Keratinocyte (primary cell): ENCODE data around the gene CCL22. TPM values are rescaled to one million over a fixed set of nuclear protein-coding genes. Genes with fewer than 3 reads are reported as not detected.

Source experiments
- DNase-seq: peaks from one replicate; pipeline ENCODE4 v3.0.0-alpha.2; 2011; ENCODE audit warnings: low read depth, missing footprints, low spot score
- FAIRE-seq: peaks from 2 replicates; lab custom pipeline; 2011; peaks lifted over from hg19 to GRCh38; lab: Jason Lieb, UNC
- H2AFZ ChIP-seq: 2 replicates; pipeline ENCODE4 v1.6.0; 2012; ENCODE audit warnings: low read length, control low read depth, inconsistent platforms; ENCODE audit not compliant: control insufficient read depth
- H3K27ac ChIP-seq: 2 replicates; pipeline ENCODE4 v1.5.1; 2011; ENCODE audit warnings: low read length; ENCODE audit not compliant: control insufficient read depth, insufficient read depth
- H3K27me3 ChIP-seq: 3 replicates; pipeline ENCODE4 v1.6.0; 2011; ENCODE audit warnings: low read length; ENCODE audit not compliant: control insufficient read depth, insufficient read depth; ENCODE audit errors: extremely low read depth
- H3K36me3 ChIP-seq, 2 experiments: 2 replicates in 1 of 2; 3 replicates in 1 of 2; pipeline ENCODE4 v1.5.1; 2011; ENCODE audit warnings: low read length in 2 of 2, mild to moderate bottlenecking in 1 of 2; ENCODE audit not compliant: control insufficient read depth in 2 of 2, insufficient read depth in 2 of 2; ENCODE audit errors: extremely low read depth in 1 of 2
- H3K4me1 ChIP-seq: 3 replicates; pipeline ENCODE4 v1.5.1; 2011; ENCODE audit warnings: low read length; ENCODE audit not compliant: control insufficient read depth, insufficient read depth; ENCODE audit errors: extremely low read depth
- H3K4me2 ChIP-seq: 3 replicates; pipeline ENCODE4 v1.6.0; 2011; ENCODE audit warnings: low read depth, low read length; ENCODE audit not compliant: control insufficient read depth, insufficient read depth; ENCODE audit errors: extremely low read depth
- H3K4me3 ChIP-seq, 3 experiments: fragments of 200-600 bp in 1 of 3; sonication (generic) in 1 of 3; 2 replicates in 2 of 3; 3 replicates in 1 of 3; pipeline ENCODE4 v1.5.1; 2011 to 2016; ENCODE audit warnings: low read length in 3 of 3, mild to moderate bottlenecking in 3 of 3, control low read depth in 2 of 3, inconsistent platforms in 1 of 3, low read depth in 1 of 3, mixed read lengths in 1 of 3, mixed run types in 1 of 3, moderate library complexity in 1 of 3; ENCODE audit not compliant: control insufficient read depth in 2 of 3, insufficient read depth in 2 of 3; ENCODE audit errors: extremely low read depth in 1 of 3
- H3K79me2 ChIP-seq: 2 replicates; pipeline ENCODE4 v1.6.0; 2012; ENCODE audit warnings: low read length; ENCODE audit not compliant: control insufficient read depth, insufficient read depth
- H3K9ac ChIP-seq: 3 replicates; pipeline ENCODE4 v1.6.0; 2011; ENCODE audit warnings: low read length; ENCODE audit not compliant: control insufficient read depth, insufficient read depth; ENCODE audit errors: extremely low read depth
- H3K9me1 ChIP-seq: 3 replicates; pipeline ENCODE4 v1.6.0; 2011; ENCODE audit warnings: low read length; ENCODE audit not compliant: control insufficient read depth, insufficient read depth; ENCODE audit errors: extremely low read depth
- H3K9me3 ChIP-seq: 2 replicates; pipeline ENCODE4 v1.5.1; 2012; ENCODE audit warnings: low read depth, low read length; ENCODE audit not compliant: control insufficient read depth
- H4K20me1 ChIP-seq: 3 replicates; pipeline ENCODE4 v1.6.0; 2011; ENCODE audit warnings: low read length; ENCODE audit not compliant: control insufficient read depth, insufficient read depth; ENCODE audit errors: extremely low read depth
- EZH2 ChIP-seq: IDR thresholded peaks from one replicate; pipeline ENCODE4 v1.6.1; 2012; ENCODE audit warnings: inconsistent platforms, mild to moderate bottlenecking, low read length, moderate library complexity
- dilution Hi-C: fragments of 300-500 bp; cut with MboI; formaldehyde crosslinking; loops from one replicate; pipeline ENCODE4 v1.7.0; 2020; ENCODE audit warnings: low sequenced_read_pairs; ENCODE audit not compliant: extremely low pct_ligation_motif_present
- polyA plus RNA-seq, 5 experiments: library from polyadenylated mRNA; depleted of rRNA in 3 of 5; stranded (reverse) in 3 of 5; stranded (forward) in 1 of 5; unstranded in 1 of 5; fragments of >200 nt; gene quantifications; 1 replicate in 1 of 5; 2 replicates in 3 of 5; 3 replicates in 1 of 5; pipeline versions ENCODE4 v1.2.1 to v1.2.3, GENCODE V29; 2011 to 2012; ENCODE audit warnings: missing spikeins in 2 of 5, low read depth in 1 of 5, low replicate concordance in 1 of 5
- TF ChIP-seq, protein P1 (sequence below), 3 experiments: IDR thresholded peaks in 1 of 3; conservative IDR thresholded peaks in 1 of 3; optimal IDR thresholded peaks in 1 of 3; 2 replicates in 2 of 3; 3 replicates in 1 of 3; pipeline versions ENCODE3 to v1.5.1; 2011; ENCODE audit warnings: low read length in 3 of 3, mild to moderate bottlenecking in 3 of 3, moderate library complexity in 2 of 3, control low read depth in 1 of 3, inconsistent platforms in 1 of 3; ENCODE audit not compliant: insufficient read depth in 2 of 3; ENCODE audit errors: extremely low read depth in 1 of 3

Gene CCL22
- polyA plus RNA-seq, 1 donor (not counting 4 experiments of a cell fraction or from before 2014, with no cell fraction given), result not detected

DNA sequence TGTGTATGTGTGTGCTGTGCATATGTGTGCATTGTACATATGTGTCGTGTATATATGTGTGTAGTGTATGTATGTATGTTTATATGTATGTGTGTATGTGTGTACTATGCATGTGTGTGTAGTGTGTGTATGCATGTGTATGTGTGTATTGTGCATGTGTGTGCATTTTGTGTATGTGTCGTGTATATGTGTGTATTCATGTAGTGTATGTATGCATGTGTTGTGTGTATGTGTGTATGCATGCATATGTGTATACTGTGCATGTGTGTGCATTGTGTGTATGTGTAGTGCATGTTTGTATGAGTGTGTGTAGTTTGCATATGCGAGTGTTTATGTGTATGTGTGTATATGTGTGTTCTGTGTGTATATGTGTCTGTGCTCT is 30.5 kb downstream of the CCL22 start:
- Histone ChIP-seq H3K4me1 (peaks cover 11% of the 10 kb centered on the region), H3K27me3 (peaks cover 11% of the 10 kb centered on the region), H3K36me3 (no peaks in the 10 kb centered on the region), H4K20me1 (no peaks in the 10 kb centered on the region), H3K9me3 (no peaks in the 10 kb centered on the region), H2AFZ (no peak overlapping the region), H3K4me2 (no peak overlapping the region), H3K27ac (no peak overlapping the region), H3K9ac (no peak overlapping the region), H3K79me2 (no peaks in the 10 kb centered on the region), H3K4me3 (no peak overlapping the region), H3K9me1 (peaks cover 1% of the 10 kb centered on the region)
- dilution Hi-C loops, result no loop called here
- TF ChIP-seq, protein P1, sequence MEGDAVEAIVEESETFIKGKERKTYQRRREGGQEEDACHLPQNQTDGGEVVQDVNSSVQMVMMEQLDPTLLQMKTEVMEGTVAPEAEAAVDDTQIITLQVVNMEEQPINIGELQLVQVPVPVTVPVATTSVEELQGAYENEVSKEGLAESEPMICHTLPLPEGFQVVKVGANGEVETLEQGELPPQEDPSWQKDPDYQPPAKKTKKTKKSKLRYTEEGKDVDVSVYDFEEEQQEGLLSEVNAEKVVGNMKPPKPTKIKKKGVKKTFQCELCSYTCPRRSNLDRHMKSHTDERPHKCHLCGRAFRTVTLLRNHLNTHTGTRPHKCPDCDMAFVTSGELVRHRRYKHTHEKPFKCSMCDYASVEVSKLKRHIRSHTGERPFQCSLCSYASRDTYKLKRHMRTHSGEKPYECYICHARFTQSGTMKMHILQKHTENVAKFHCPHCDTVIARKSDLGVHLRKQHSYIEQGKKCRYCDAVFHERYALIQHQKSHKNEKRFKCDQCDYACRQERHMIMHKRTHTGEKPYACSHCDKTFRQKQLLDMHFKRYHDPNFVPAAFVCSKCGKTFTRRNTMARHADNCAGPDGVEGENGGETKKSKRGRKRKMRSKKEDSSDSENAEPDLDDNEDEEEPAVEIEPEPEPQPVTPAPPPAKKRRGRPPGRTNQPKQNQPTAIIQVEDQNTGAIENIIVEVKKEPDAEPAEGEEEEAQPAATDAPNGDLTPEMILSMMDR (optimal IDR thresholded peaks at IDR 0.05 in 1 of 3, IDR thresholded peaks at IDR 0.05 in 1 of 3, conservative IDR thresholded peaks at IDR 0.05 in 1 of 3; ENCODE audit: extremely low read depth in 1 of 3, insufficient read depth in 2 of 3, low read length in 3 of 3), result no peak
- TF ChIP-seq EZH2, result no peak
- DNase-seq (no peak), FAIRE-seq (no peak)

DNA sequence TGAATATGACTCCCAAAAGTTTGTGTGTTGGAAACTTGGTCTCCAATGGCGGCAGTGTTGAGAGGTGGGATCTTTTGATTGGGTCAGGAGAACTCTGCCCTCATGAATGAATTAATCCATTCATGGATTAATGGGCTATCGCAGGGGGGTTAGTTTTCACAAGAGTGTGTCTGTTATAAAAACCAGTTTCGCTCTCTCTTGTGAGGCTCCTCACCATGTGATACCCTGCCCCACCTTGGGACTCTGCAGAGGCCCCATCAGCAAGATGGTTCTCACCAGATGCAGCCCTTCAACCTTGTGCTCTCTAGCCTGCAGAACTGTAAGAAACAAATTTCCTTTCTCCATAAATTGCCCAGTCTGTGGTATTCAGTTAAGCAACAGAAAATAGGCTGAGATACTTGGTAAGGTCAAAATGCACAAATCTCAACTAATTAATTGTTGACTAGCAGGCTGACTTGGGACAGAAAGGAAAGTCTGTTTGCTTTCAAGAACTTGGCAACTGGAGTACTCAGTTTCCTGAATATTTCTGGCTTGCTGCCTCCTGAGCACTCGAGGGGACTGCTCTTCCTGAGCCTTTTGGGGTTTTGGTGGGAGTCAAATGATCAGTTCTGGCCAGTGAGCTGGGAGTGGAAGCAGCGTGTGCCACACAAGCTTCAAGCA is 32.2 kb downstream of the CCL22 start:
- H3K4me1 ChIP-seq, result peaks cover 17% of the 10 kb centered on the region
- dilution Hi-C loops, result no loop called here

More for the DNA sequence above, 32.2 kb downstream of the CCL22 start:
- H3K4me3 ChIP-seq, result no peak overlapping the region
- FAIRE-seq (no peak), DNase-seq (no peak)
- H3K4me2 ChIP-seq, result no peak overlapping the region
- peaks cover 11% of the 10 kb centered on the region for H3K27me3 ChIP-seq
- H3K36me3 ChIP-seq, result no peaks in the 10 kb centered on the region
- H2AFZ ChIP-seq, result no peak overlapping the region
- TF ChIP-seq, protein P1 (optimal IDR thresholded peaks at IDR 0.05 in 1 of 3, IDR thresholded peaks at IDR 0.05 in 1 of 3, conservative IDR thresholded peaks at IDR 0.05 in 1 of 3; ENCODE audit: extremely low read depth in 1 of 3, insufficient read depth in 2 of 3, low read length in 3 of 3), result no peak
- no peak for TF ChIP-seq EZH2
- H3K9me3 ChIP-seq, result no peaks in the 10 kb centered on the region
- H4K20me1 ChIP-seq, result no peaks in the 10 kb centered on the region
- no peaks in the 10 kb centered on the region for H3K79me2 ChIP-seq
- peaks cover 2% of the 10 kb centered on the region for H3K9me1 ChIP-seq
- no peak overlapping the region for H3K9ac ChIP-seq
- no peak overlapping the region for H3K27ac ChIP-seq
